Esophagus mucosa (tissue), 1 donor: ENCODE data around the gene LARGE1. TPM values are rescaled to one million over a fixed set of nuclear protein-coding genes. Genes with fewer than 3 reads are reported as not detected.

ENCODE experiments used
- ATAC-seq: fragments of 200-7000 bp; cut with Tn5 transposase; one replicate; pipeline ENCODE4 v1.9.1; 2020
- total RNA-seq: library from RNA; stranded (reverse); gene quantifications from one replicate; pipeline ENCODE4 v1.2.4, GENCODE V29; 2023
- donor health status: DM: yes; HTN: yes; CAD: no.

The LARGE1 gene
- total RNA-seq, 1 donor from 2014 or later = 6.2 TPM

- ATAC-seq = no peak
Observed at GRCh38 chr22:33913188-33913587, 7.1 kb downstream of the LARGE1 start.

- peak; percentile 59 for ATAC-seq
Observed at GRCh38 chr22:33909911-33910310, 10.4 kb downstream of the LARGE1 start.

GRCh38 chr22:33909075-33909458 lies 11.2 kb downstream of the LARGE1 start:
- no peak for ATAC-seq

- ATAC-seq = no peak
Observed at GRCh38 chr22:33908171-33909074, 11.9 kb downstream of the LARGE1 start.

- no peak for ATAC-seq
Observed at GRCh38 chr22:33906954-33907353, 13.3 kb downstream of the LARGE1 start.

- no peak for ATAC-seq
Observed at GRCh38 chr22:33906475-33906874, 13.8 kb downstream of the LARGE1 start.

- ATAC-seq = no peak
Observed at GRCh38 chr22:33903012-33903411, 17.3 kb downstream of the LARGE1 start.

GRCh38 chr22:33902073-33902472 lies 18.2 kb downstream of the LARGE1 start:
- ATAC-seq = no peak

- no peak for ATAC-seq
Observed at GRCh38 chr22:33898121-33898520, 22.2 kb downstream of the LARGE1 start.

- no peak for ATAC-seq
Observed at GRCh38 chr22:33897448-33897835, 22.8 kb downstream of the LARGE1 start.

GRCh38 chr22:33896575-33897447 lies 23.5 kb downstream of the LARGE1 start:
- no peak for ATAC-seq

- ATAC-seq = no peak
Observed at GRCh38 chr22:33896154-33896553, 24.1 kb downstream of the LARGE1 start.

- ATAC-seq = no peak
Observed at GRCh38 chr22:33895444-33895843, 24.8 kb downstream of the LARGE1 start.

GRCh38 chr22:33894515-33894914 lies 25.8 kb downstream of the LARGE1 start:
- peak; percentile 88 for ATAC-seq

- peak; percentile 43 for ATAC-seq
Observed at GRCh38 chr22:33894036-33894435, 26.2 kb downstream of the LARGE1 start.

GRCh38 chr22:33893512-33893911 lies 26.8 kb downstream of the LARGE1 start:
- ATAC-seq = no peak

- no peak for ATAC-seq
Observed at GRCh38 chr22:33891992-33892391, 28.3 kb downstream of the LARGE1 start.

GRCh38 chr22:33891455-33891854 lies 28.8 kb downstream of the LARGE1 start:
- no peak for ATAC-seq

GRCh38 chr22:33889748-33890147 lies 30.5 kb downstream of the LARGE1 start:
- ATAC-seq = no peak

GRCh38 chr22:33888821-33889220 lies 31.5 kb downstream of the LARGE1 start:
- ATAC-seq = no peak

- ATAC-seq = no peak
Observed at GRCh38 chr22:33887173-33887572, 33.1 kb downstream of the LARGE1 start.

GRCh38 chr22:33886696-33887095 lies 33.6 kb downstream of the LARGE1 start:
- no peak for ATAC-seq

GRCh38 chr22:33884829-33885228 lies 35.4 kb downstream of the LARGE1 start:
- ATAC-seq = no peak
